NCI-H1105 treated with DMSO at 0.1 percent for 48 hours (cell line): ENCODE measurements around the gene VAV2.
A peak's percentile ranks its signal among the peaks of the same experiment; 100 is the strongest.

Experiments
- DNase-seq: peaks from one replicate; lab custom pipeline; 2025; lab: John Stamatoyannopoulos, UW

Gene VAV2

GRCh38 chr9:133952598-133953550 is 39.2 kb downstream of the VAV2 start:
- no peak for DNase-seq

- DNase-seq = no peak
Observed at GRCh38 chr9:133951265-133951664, 40.9 kb downstream of the VAV2 start.

GRCh38 chr9:133950629-133951111 is 41.5 kb downstream of the VAV2 start:
- DNase-seq = no peak

GRCh38 chr9:133950192-133950591 is 41.9 kb downstream of the VAV2 start:
- peak; percentile 4 for DNase-seq

GRCh38 chr9:133949486-133950061 is 42.5 kb downstream of the VAV2 start:
- no peak for DNase-seq

GRCh38 chr9:133948561-133949485 is 43.3 kb downstream of the VAV2 start:
- DNase-seq = no peak

- DNase-seq = no peak
Observed at GRCh38 chr9:133948131-133948530, 44.0 kb downstream of the VAV2 start.

- DNase-seq = no peak
Observed at GRCh38 chr9:133946840-133947486, 45.2 kb downstream of the VAV2 start.

GRCh38 chr9:133945977-133946753 is 46.0 kb downstream of the VAV2 start:
- DNase-seq = no peak

- DNase-seq = no peak
Observed at GRCh38 chr9:133945314-133945975, 46.7 kb downstream of the VAV2 start.

- DNase-seq = no peak
Observed at GRCh38 chr9:133944746-133945135, 47.4 kb downstream of the VAV2 start.

- no peak for DNase-seq
Observed at GRCh38 chr9:133943781-133944745, 48.1 kb downstream of the VAV2 start.

GRCh38 chr9:133943036-133943780 is 48.9 kb downstream of the VAV2 start:
- no peak for DNase-seq

- no peak for DNase-seq
Observed at GRCh38 chr9:133942206-133942975, 49.7 kb downstream of the VAV2 start.

- DNase-seq = no peak
Observed at GRCh38 chr9:133939845-133940244, 52.3 kb downstream of the VAV2 start.

- DNase-seq = no peak
Observed at GRCh38 chr9:133939171-133939785, 52.8 kb downstream of the VAV2 start.

- no peak for DNase-seq
Observed at GRCh38 chr9:133938753-133939152, 53.4 kb downstream of the VAV2 start.
